Transverse colon (tissue), 4 donors: ENCODE data around the gene MRPL54.
"Not testable (repeated sequence)": the region's sequence is repeated elsewhere in the genome, so short reads cannot be mapped to it uniquely, and the experiment has no call there.

ENCODE experiments used
- EP300 ChIP-seq: sonication (generic); formaldehyde crosslinking; IDR thresholded peaks from one replicate; pipeline ENCODE4 v1.6.1; 2017; ENCODE audit warnings: antibody characterized with exemption, low read depth
- POLR2A ChIP-seq: fragments of 450-650 bp; IDR thresholded peaks from one replicate; pipeline ENCODE4 v1.6.1; 2016; ENCODE audit warnings: antibody characterized with exemption, mild to moderate bottlenecking, moderate library complexity
- POLR2AphosphoS5 ChIP-seq, 3 donors: sonication (generic); formaldehyde crosslinking; IDR thresholded peaks; one replicate each; pipeline ENCODE4 v1.6.1; 2016; ENCODE audit warnings: antibody characterized with exemption in 3 of 3
- TF ChIP-seq, protein P1 (sequence below), 5 experiments: fragments of 200-600 bp in 3 of 5; fragments of 450-650 bp in 2 of 5; sonication (generic) in 3 of 5; IDR thresholded peaks; 1 replicate in 2 of 5; 2 replicates in 3 of 5; pipeline ENCODE4 v1.5.1; 2016 to 2017; ENCODE audit warnings: antibody characterized with exemption in 5 of 5, inconsistent platforms in 3 of 5, mild to moderate bottlenecking in 2 of 5, moderate library complexity in 1 of 5

- TF ChIP-seq, protein P1, sequence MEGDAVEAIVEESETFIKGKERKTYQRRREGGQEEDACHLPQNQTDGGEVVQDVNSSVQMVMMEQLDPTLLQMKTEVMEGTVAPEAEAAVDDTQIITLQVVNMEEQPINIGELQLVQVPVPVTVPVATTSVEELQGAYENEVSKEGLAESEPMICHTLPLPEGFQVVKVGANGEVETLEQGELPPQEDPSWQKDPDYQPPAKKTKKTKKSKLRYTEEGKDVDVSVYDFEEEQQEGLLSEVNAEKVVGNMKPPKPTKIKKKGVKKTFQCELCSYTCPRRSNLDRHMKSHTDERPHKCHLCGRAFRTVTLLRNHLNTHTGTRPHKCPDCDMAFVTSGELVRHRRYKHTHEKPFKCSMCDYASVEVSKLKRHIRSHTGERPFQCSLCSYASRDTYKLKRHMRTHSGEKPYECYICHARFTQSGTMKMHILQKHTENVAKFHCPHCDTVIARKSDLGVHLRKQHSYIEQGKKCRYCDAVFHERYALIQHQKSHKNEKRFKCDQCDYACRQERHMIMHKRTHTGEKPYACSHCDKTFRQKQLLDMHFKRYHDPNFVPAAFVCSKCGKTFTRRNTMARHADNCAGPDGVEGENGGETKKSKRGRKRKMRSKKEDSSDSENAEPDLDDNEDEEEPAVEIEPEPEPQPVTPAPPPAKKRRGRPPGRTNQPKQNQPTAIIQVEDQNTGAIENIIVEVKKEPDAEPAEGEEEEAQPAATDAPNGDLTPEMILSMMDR (IDR thresholded peaks at IDR 0.05): not testable (repeated sequence)
- not testable (repeated sequence) for TF ChIP-seq POLR2A; POLR2AphosphoS5 (IDR thresholded peaks at IDR 0.05); EP300
Observed at GRCh38 chr19:3758297-3758696, 4.2 kb upstream of the MRPL54 start.
